ENCODE results near the gene FAM120B. TPM values are rescaled to one million over a fixed set of nuclear protein-coding genes. Genes with fewer than 3 reads are reported as not detected.

Gene FAM120B
- total RNA-seq, 1 experiment from 2014 or later: 23.4 TPM

DNA sequence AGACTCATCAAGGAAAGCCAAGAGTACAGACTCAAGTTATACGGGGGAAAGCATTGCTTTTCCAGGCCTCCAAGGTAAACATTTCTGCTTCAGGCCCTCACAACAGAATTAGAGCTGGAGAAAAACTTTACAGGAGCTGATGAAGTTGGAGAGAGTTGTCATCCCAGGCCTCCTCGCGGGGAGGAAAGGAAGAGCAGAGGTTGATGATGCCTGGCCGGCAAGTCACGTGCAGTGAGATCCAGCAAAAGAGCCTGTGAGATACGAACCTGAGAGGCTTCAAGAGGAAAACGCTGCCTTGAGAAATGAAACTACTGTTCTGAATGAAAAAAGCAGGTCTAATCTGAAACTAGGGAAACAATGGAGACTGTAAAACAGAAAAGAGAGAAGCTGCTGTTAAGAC lies 122.9 kb downstream of the FAM120B start:
- no peak for DNase-seq (ENCODE audit: unreplicated experiment)
- intact Hi-C loops (cut with micrococcal nuclease): no loop called here
- CTCF ChIA-PET: no interaction called here
- Mint-ChIP-seq H3K9me3 (ENCODE audit: unreplicated experiment) (no peaks in the 10 kb centered on the region), H3K27me3 (ENCODE audit: insufficient read depth, unreplicated experiment) (no peaks in the 10 kb centered on the region), H3K36me3 (ENCODE audit: insufficient read depth, unreplicated experiment) (no peaks in the 10 kb centered on the region), H3K27ac (ENCODE audit: low read depth, unreplicated experiment) (no peak overlapping the region), H3K4me3 (ENCODE audit: unreplicated experiment) (no peak overlapping the region), H3K4me1 (ENCODE audit: insufficient read depth, unreplicated experiment) (no peaks in the 10 kb centered on the region)
- TF ChIP-seq, protein P1, sequence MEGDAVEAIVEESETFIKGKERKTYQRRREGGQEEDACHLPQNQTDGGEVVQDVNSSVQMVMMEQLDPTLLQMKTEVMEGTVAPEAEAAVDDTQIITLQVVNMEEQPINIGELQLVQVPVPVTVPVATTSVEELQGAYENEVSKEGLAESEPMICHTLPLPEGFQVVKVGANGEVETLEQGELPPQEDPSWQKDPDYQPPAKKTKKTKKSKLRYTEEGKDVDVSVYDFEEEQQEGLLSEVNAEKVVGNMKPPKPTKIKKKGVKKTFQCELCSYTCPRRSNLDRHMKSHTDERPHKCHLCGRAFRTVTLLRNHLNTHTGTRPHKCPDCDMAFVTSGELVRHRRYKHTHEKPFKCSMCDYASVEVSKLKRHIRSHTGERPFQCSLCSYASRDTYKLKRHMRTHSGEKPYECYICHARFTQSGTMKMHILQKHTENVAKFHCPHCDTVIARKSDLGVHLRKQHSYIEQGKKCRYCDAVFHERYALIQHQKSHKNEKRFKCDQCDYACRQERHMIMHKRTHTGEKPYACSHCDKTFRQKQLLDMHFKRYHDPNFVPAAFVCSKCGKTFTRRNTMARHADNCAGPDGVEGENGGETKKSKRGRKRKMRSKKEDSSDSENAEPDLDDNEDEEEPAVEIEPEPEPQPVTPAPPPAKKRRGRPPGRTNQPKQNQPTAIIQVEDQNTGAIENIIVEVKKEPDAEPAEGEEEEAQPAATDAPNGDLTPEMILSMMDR (IDR thresholded peaks at IDR 0.05; ENCODE audit: unreplicated experiment): no peak
- BruUV-seq (replicated peaks): no TSS peak
- POLR2A ChIA-PET: interaction anchor here (1.0 kb wide), 2 partner anchors 9 to 45 kb away, joined by 3 read pairs; no protein-coding TSS in a partner anchor

DNA sequence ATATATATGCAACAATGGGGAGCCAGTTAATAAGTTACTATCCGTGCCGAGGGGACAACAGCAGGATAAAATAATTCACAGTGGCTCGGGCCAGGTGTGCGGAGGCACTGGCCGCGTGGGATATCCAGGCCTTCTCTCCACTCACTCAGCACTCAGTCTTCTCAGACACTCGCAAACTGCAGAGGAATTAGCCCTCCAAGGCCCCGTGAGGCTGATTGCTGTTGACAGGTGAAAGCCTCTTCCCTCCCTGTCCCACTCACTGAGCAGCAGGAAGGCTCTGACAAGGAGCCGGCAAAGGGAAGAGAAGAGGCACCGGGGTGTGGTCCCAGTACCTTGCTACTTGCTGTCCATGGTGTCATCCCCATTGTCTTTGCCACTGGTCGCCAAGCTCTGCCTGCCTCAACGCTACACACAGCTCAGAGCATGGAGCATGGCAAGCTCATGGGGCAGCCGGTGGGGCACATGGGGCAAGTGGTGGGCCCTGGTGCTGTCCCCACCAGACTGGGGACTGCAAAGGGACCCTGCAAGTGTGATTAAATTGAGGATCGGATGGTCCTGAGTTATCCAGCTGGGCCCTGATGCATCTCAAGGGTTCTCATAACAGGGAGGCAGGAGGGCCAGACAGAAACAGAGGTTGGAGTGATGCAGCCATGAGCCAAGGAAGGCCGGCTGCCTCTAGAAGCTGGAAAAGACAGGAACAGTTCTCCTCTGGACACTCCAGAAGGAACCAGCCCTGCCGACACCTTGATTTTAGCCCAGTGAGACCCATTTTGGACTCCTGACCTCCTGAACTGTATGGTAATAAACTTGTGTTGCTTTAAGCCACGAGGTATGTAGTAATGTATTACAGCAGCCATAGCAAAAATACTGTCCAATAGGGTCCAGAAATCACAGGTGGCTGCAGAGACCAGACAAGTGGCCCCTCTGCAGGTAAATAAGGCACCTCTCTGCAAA lies 126.9 kb downstream of the FAM120B start:
- H3K27ac Mint-ChIP-seq (ENCODE audit: low read depth, unreplicated experiment): no peak overlapping the region
- no peak overlapping the region for H3K4me3 Mint-ChIP-seq (ENCODE audit: unreplicated experiment)
- CTCF ChIA-PET: no interaction called here
- no peaks in the 10 kb centered on the region for H3K27me3 Mint-ChIP-seq (ENCODE audit: insufficient read depth, unreplicated experiment)
- intact Hi-C loops (cut with micrococcal nuclease): no loop called here
- POLR2A ChIA-PET: interaction anchor here (1.6 kb wide), 1 partner anchor 10 kb away, joined by 3 read pairs; no protein-coding TSS in a partner anchor
- BruUV-seq (replicated peaks): no TSS peak
- H3K4me1 Mint-ChIP-seq (ENCODE audit: insufficient read depth, unreplicated experiment): peaks cover 10% of the 10 kb centered on the region
- H3K36me3 Mint-ChIP-seq (ENCODE audit: insufficient read depth, unreplicated experiment): no peaks in the 10 kb centered on the region
- H3K9me3 Mint-ChIP-seq (ENCODE audit: unreplicated experiment): no peaks in the 10 kb centered on the region
- DNase-seq (ENCODE audit: unreplicated experiment): no peak
- TF ChIP-seq, protein P1 (IDR thresholded peaks at IDR 0.05; ENCODE audit: unreplicated experiment): no peak

DNA sequence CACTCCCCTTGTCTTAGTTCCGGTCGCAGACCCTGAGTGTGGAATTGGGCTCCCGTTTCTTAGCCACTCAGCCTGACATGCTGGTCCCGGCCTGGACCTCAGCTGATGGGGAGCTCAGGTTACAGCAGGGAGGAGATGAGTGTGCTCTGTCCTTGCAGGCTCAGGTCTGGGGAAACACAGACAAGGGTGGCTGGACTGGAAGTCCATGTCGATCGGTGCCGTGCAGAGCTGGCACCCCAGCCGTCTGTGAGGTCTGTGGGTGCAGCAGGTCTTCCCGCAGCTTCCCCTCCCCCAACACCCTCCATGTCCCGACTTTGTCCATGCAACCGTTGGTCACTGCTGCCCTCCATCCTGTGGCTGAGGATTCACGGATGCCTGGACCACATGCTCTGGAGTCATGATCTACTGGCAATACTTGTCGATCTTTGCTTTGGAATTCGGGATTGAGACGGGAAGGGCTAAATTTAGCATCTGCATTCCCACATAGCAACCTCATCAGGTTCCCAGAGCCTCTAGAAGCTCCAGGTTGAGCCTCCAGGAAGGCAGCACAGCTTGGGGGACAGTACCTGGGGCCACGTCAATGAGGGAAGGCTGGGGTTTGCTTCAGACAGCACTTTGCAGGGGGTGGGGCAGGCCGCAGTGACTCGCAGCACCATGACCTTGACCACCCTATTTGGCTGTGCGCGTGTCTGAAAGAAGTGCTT lies 127.7 kb downstream of the FAM120B start:
- TF ChIP-seq, protein P1 (IDR thresholded peaks at IDR 0.05; ENCODE audit: unreplicated experiment): no peak
- Mint-ChIP-seq H3K36me3 (ENCODE audit: insufficient read depth, unreplicated experiment) (no peaks in the 10 kb centered on the region), H3K27me3 (ENCODE audit: insufficient read depth, unreplicated experiment) (no peaks in the 10 kb centered on the region), H3K4me3 (ENCODE audit: unreplicated experiment) (no peak overlapping the region), H3K9me3 (ENCODE audit: unreplicated experiment) (no peaks in the 10 kb centered on the region), H3K27ac (ENCODE audit: low read depth, unreplicated experiment) (no peak overlapping the region), H3K4me1 (ENCODE audit: insufficient read depth, unreplicated experiment) (peaks cover 10% of the 10 kb centered on the region)
- DNase-seq (ENCODE audit: unreplicated experiment): no peak
- ChIA-PET CTCF (no interaction called here), POLR2A (interaction anchor here (1.6 kb wide), 1 partner anchor 11 kb away, joined by 3 read pairs; no protein-coding TSS in a partner anchor)
- BruUV-seq (replicated peaks): no TSS peak
- intact Hi-C loops (cut with micrococcal nuclease): no loop called here

DNA sequence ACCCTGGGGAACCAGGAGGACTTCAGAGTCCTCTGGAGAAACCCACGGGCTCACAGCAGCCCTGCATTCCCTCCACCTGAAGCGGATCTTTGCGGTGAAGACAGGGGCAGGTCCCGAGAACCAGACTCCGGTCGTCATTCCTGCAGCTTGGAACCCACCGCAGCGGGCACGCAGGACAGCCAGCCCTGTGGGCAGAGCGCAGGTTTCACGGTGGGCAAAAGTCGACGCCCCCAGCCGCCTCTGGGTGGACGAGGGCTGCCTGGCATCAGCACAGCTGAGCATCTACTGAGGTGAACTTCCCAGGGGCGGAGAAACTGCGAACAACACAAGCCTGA lies 128.2 kb downstream of the FAM120B start:
- Mint-ChIP-seq H3K4me3 (ENCODE audit: unreplicated experiment) (no peak overlapping the region), H3K27me3 (ENCODE audit: insufficient read depth, unreplicated experiment) (no peaks in the 10 kb centered on the region), H3K27ac (ENCODE audit: low read depth, unreplicated experiment) (no peak overlapping the region), H3K4me1 (ENCODE audit: insufficient read depth, unreplicated experiment) (peaks cover 10% of the 10 kb centered on the region), H3K9me3 (ENCODE audit: unreplicated experiment) (no peaks in the 10 kb centered on the region), H3K36me3 (ENCODE audit: insufficient read depth, unreplicated experiment) (no peaks in the 10 kb centered on the region)
- TF ChIP-seq, protein P1 (IDR thresholded peaks at IDR 0.05; ENCODE audit: unreplicated experiment): no peak
- intact Hi-C loops (cut with micrococcal nuclease): no loop called here
- BruUV-seq (replicated peaks): no TSS peak
- ChIA-PET POLR2A (no interaction called here), CTCF (no interaction called here)
- DNase-seq (ENCODE audit: unreplicated experiment): no peak
